Activated T-helper 1 cell treated with Interleukin-2 at 50 U/mL for 16 hours (primary cell): ENCODE measurements around the gene DDIT4.
A peak's percentile ranks its signal among the peaks of the same experiment; 100 is the strongest.
"Not testable (repeated sequence)": the region's sequence is repeated elsewhere in the genome, so short reads cannot be mapped to it uniquely, and the experiment has no call there.

ENCODE experiments used
- DNase-seq: peaks from one replicate; pipeline ENCODE4 v3.0.0-alpha.2; 2020; ENCODE audit warnings: low read depth

Gene DDIT4

GRCh38 chr10:72267819-72268399 lies 5.8 kb upstream of the DDIT4 start:
- no peak for DNase-seq

- not testable (repeated sequence) for DNase-seq
Observed at GRCh38 chr10:72268475-72269200, 5.1 kb upstream of the DDIT4 start.

DNA sequence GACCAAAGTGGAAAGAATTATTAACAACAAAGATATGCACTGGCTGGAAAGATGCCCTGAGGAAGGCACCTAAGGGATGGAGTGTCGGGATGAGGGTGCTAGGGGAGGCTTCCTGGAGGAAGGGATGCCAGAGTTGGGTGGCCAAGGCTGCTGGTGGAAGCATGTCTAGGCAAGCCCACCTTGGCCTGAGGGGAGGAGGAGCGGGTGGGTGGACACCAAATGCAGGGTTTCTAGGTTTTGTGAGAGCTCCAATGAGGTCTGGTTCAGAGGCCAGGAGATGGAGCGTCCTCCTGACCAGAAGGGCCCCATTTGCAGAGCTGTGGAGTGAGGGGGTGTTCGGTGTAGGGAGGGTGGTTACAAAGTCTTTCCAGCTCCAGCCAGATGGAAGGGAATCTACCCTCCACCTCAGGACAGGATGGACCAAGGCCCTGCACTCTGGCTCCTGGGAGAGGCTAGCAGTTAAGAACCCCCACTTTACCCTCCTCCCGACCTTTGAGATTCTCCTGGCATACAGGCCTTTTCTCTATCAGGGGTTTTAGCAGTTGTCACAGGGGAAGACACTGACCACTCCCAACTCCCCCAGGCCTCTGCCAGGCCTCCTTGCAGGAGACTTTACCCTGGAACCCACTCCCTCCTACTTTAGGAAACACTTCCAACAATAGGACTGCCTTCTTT lies 3.0 kb upstream of the DDIT4 start:
- no peak for DNase-seq

DNA sequence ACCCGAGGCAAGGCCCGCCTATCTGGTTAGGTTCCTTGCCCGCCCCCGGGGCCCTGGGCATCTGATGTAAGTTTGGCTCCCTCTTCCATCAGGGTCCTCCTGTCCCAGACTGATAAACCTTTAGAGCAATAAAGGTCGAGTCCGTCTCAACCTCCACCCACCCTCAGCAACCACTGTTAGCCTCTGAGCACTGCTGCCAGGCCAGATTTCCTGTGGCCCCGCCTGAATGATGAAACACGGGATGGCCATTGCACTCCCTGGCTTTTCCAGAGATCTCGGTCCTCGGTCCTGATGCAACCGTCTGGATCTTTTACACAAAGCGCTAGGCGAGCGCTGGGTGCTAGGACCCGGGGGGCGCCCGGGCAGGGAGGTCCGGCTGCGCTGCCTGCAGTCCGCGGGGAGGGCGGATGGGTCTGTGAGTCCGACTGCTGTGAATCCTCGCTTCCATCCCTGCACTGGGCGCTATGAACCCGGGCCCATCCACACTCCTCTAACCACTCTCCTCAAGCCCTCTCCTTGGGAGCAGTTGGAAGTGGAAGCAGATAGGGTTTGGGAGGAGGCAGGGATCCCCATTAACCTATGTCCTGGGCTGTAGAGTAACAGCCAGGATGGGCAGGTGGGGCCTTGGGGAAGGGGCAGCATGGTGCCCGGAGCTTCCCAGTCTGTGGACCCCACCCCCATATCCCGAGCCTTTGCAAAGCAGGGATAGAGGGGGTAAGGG lies 875 bp upstream of the DDIT4 start:
- DNase-seq: no peak

DNA sequence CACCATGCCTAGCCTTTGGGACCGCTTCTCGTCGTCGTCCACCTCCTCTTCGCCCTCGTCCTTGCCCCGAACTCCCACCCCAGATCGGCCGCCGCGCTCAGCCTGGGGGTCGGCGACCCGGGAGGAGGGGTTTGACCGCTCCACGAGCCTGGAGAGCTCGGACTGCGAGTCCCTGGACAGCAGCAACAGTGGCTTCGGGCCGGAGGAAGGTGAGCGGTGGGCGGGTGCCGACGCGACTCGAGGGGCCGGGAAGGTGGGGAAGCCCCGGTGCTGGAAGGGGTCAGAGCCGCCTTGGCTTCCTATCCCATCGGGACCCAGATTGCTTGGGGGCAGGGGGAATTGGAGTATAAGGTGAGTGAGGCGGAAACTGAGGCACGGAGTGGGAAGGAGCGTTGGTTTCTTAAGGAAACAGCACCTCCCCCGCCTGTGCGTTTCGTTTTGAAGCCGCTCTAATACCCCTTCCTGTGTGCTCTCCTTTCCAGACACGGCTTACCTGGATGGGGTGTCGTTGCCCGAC lies 547 bp downstream of the DDIT4 start:
- no peak for DNase-seq

DNA sequence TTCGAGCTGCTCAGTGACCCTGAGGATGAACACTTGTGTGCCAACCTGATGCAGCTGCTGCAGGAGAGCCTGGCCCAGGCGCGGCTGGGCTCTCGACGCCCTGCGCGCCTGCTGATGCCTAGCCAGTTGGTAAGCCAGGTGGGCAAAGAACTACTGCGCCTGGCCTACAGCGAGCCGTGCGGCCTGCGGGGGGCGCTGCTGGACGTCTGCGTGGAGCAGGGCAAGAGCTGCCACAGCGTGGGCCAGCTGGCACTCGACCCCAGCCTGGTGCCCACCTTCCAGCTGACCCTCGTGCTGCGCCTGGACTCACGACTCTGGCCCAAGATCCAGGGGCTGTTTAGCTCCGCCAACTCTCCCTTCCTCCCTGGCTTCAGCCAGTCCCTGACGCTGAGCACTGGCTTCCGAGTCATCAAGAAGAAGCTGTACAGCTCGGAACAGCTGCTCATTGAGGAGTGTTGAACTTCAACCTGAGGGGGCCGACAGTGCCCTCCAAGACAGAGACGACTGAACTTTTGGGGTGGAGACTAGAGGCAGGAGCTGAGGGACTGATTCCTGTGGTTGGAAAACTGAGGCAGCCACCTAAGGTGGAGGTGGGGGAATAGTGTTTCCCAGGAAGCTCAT lies 1.1 kb downstream of the DDIT4 start:
- peak; percentile 57 for DNase-seq

DNA sequence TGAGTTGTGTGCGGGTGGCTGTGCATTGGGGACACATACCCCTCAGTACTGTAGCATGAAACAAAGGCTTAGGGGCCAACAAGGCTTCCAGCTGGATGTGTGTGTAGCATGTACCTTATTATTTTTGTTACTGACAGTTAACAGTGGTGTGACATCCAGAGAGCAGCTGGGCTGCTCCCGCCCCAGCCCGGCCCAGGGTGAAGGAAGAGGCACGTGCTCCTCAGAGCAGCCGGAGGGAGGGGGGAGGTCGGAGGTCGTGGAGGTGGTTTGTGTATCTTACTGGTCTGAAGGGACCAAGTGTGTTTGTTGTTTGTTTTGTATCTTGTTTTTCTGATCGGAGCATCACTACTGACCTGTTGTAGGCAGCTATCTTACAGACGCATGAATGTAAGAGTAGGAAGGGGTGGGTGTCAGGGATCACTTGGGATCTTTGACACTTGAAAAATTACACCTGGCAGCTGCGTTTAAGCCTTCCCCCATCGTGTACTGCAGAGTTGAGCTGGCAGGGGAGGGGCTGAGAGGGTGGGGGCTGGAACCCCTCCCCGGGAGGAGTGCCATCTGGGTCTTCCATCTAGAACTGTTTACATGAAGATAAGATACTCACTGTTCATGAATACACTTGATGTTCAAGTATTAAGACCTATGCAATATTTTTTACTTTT lies 1.8 kb downstream of the DDIT4 start:
- DNase-seq: no peak

- no peak for DNase-seq
Observed at GRCh38 chr10:72276013-72276387, 2.3 kb downstream of the DDIT4 start.

DNA sequence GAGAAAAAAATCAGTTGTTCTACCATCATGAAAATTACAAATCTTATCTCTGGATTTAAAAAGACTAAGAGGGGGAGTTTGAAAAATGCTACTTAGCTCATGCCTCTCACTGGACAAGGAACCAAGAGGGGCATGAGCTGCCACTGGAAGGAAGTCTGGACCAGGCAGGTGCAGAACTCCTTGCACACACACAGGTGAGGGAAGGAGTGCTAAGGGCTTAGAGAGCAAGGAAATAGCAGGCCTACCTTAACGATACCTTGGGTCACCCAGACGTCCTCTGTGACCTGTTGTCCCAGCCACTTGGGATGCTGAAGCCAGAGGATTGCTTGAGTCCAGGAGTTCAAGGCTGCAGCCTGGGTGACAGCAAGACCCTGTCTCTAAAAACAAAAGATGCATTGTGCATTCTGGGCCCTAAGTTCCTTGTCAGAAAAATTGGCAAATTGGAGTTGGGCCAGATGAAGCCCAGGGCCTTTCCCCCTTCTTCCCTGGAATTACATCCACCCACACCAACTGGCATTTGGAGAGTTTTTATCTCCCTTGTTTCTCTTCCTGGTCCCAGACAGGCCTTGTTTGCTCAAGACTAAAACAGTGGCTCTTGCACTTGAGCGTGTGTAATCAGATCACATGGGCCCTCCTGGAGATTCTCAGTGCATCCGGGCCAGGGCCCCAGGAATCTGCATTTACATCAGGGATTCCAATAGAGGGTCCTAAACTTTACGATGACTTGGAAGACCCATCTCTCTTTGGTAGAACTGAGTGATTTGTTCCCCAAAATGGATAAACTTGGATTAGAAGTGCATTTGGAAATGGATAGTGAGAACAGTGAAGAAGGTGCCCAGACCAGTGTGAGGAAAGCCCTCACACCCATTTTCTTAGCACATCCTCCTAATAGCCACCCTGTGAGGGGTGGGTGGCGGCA lies 3.0 kb downstream of the DDIT4 start:
- no peak for DNase-seq

GRCh38 chr10:72277340-72277995 lies 3.7 kb downstream of the DDIT4 start:
- DNase-seq: no peak

DNA sequence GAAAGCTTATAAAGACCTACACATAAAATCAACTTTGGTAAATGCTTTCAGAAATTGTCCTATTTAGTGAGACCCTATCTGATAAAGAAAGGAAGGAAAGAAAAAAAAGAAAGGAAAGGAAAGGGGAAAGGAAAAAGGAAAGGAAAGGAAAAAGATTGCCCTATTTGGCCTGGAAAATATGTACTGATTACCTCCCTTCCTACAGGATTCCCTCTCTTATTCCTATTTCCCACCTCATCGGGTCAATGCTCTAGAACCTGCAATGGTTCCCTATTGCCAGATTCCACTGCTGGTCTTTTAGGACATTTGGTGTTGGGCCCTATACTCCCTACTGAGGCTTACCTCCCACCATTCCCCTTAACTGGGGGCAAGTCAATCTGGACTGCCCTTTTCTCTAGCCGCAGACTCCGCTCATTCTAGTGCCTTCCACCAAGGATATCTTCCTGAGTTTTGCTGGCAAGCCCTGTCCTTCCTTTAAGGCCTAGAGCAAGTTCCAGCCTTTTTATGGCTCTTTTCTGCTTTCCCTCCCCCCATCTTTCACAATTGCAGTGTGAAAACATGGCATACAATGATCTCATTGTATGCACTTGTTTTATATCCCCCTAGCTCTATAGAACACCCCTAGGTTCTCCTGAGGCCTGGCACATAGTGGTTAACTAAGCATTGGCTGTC lies 4.4 kb downstream of the DDIT4 start:
- DNase-seq: no peak

DNA sequence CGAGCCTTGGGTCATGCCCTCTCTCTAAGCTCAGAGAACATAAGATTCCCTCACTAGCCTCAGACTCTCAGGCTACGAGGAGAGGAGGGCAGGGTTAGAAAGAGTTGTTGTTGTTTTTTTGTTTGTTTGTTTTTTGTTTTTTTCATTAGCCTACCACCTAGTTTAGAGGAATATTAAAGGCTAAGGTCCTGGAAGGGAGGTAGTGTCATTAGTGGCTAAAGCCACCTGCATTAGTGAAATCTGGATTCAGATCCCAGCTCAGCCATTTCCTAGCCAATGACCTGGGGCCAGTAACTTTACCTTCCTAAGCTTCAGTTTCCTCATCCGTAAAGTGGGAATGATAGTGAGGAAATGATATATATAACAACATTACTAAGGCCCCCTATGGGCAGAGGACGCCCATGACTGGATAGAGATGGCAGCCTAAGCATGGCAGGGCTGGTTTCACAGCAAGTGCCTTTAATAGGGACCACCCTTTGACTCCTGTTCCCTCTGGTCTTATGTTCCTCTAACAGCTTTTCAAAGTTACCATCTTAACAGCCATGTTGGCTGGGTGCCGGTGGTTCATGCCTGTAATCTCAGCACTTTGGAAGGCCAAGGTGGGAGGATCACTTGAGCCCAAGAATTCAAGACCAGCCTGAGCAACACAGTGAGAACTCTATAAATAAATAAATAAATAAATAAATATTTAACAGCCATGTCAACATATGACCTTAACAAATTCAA lies 5.1 kb downstream of the DDIT4 start:
- DNase-seq: no peak

DNA sequence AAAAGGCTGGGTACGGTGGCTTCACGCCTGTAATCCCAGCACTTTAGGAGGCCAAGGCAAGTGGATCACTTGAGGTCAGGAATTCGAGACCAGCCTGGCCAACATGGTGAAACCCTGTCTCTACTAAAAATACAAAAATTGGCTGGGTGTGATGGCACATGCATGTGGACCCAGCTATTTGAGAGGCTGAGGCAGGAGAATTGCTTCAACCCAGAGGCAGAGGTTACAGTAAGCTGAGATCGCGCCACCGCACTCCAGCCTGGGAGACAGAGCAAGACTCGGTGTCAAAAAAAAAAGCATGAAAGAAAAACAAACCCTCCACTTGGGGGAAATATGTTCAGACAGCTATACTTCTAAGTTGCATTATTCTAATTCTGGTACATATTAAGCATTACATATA lies 5.9 kb downstream of the DDIT4 start:
- not testable (repeated sequence) for DNase-seq

DNA sequence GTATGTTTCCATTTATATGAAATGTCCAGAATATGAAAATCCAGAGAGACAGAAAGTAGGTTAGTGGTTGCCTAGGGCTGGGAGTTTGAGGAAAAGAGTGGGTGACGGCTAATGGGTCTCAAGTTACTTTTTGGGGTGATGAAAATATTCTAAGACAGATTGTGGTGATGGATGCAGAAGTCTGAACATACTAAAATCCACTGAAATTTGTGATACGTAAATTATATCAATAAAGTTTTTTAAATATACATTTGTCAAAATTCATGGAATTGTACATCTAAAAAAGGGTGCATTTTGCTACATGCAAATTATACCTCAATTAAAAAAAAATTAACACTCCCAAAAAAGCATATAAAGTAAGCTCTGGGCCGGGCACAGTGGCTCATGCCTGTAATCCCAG lies 9.4 kb downstream of the DDIT4 start:
- no peak for DNase-seq

- no peak for DNase-seq
Observed at GRCh38 chr10:72285972-72286521, 12.3 kb downstream of the DDIT4 start.

- DNase-seq: no peak
Observed at GRCh38 chr10:72291019-72291532, 17.4 kb downstream of the DDIT4 start.

DNA sequence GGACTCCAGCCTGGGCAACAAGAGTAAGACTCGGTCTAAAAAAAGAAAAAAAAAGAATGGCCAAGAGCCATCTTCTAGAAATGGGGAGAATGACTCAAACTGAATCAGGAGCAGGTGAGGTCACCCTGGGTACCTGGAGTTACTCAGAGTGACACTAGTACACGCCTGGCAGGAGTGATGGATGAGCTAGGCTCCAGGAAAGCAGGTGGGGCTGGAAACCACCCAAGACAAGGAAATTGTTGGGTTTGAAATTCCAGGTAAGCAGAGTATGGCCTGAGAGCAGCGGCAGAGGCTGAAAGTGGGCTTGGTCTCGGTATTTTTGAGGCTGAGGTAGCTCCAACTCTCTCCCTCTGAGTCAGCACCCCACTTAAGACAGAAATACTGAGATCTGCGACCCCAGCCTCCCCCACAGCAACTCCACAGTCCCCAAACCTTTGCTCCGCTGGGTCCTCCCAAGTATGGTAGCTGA lies 18.5 kb downstream of the DDIT4 start:
- no peak for DNase-seq

GRCh38 chr10:72295330-72295910 lies 21.7 kb downstream of the DDIT4 start:
- no peak for DNase-seq
